Neural cell (in vitro differentiated cells): ENCODE results near the gene PHOSPHO1. TPM values are rescaled to one million over a fixed set of nuclear protein-coding genes. Genes with fewer than 3 reads are reported as not detected.

ENCODE experiments used
- H2AFZ ChIP-seq: fragments of 200-600, 300-800 bp; sonication (generic), shearing (Covaris generic); 2 replicates; pipeline ENCODE4 v1.6.0; 2014; ENCODE audit warnings: low read depth, mild to moderate bottlenecking, antibody characterized with exemption, low read length, moderate library complexity
- H3F3A ChIP-seq: fragments of 200-600 bp; shearing (Covaris generic); 2 replicates; pipeline ENCODE4 v1.6.1; 2016; ENCODE audit warnings: mild to moderate bottlenecking, moderate library complexity, mixed read lengths, antibody characterized with exemption, low read length; ENCODE audit not compliant: insufficient read depth, poor library complexity, severe bottlenecking
- H3K27ac ChIP-seq: fragments of 200-600, 300-800 bp; sonication (generic), shearing (Covaris generic); 2 replicates; pipeline ENCODE4 v1.5.1; 2014; ENCODE audit warnings: mild to moderate bottlenecking, low read length, moderate library complexity
- H3K27me3 ChIP-seq: fragments of 300-800, 200-600 bp; sonication (generic), shearing (Covaris generic); 2 replicates; pipeline ENCODE4 v1.6.0; 2014; ENCODE audit warnings: mild to moderate bottlenecking, low read depth, low read length, moderate library complexity; ENCODE audit not compliant: insufficient read depth
- H3K36me3 ChIP-seq: fragments of 300-800, 200-600 bp; sonication (generic), shearing (Covaris generic); 2 replicates; pipeline ENCODE4 v1.5.1; 2014; ENCODE audit warnings: mild to moderate bottlenecking, antibody characterized with exemption, low read length, moderate library complexity; ENCODE audit not compliant: insufficient read depth
- H3K4me2 ChIP-seq: fragments of 300-800, 200-600 bp; sonication (generic), shearing (Covaris generic); 2 replicates; pipeline ENCODE4 v1.6.0; 2014; ENCODE audit warnings: mild to moderate bottlenecking, low read length
- H3K4me3 ChIP-seq: fragments of 300-800, 200-600 bp; sonication (generic), shearing (Covaris generic); 2 replicates; pipeline ENCODE4 v1.5.1; 2014; ENCODE audit warnings: mild to moderate bottlenecking, low read length, moderate library complexity
- H3K79me2 ChIP-seq: fragments of 200-600 bp; shearing (Covaris generic); replicated peaks from 2 replicates; pipeline ENCODE4 v1.6.0; 2014; ENCODE audit warnings: mild to moderate bottlenecking, low read length, moderate library complexity; ENCODE audit not compliant: insufficient read depth
- H3K9ac ChIP-seq: fragments of 300-800, 200-600 bp; sonication (generic), shearing (Covaris generic); 2 replicates; pipeline ENCODE4 v1.6.1; 2016; ENCODE audit warnings: mild to moderate bottlenecking, low read length, mixed read lengths
- H3K9me2 ChIP-seq: fragments of 200-600 bp; shearing (Covaris generic); 2 replicates; pipeline ENCODE4 v1.6.1; 2016; ENCODE audit warnings: mild to moderate bottlenecking, low read length, mixed read lengths; ENCODE audit not compliant: insufficient read depth
- H3K9me3 ChIP-seq: fragments of 200-600, 300-800 bp; sonication (generic), shearing (Covaris generic); 2 replicates; pipeline ENCODE4 v1.6.1; 2016; ENCODE audit warnings: mild to moderate bottlenecking, mixed run types, low read length, moderate library complexity, mixed read lengths
- H4K20me1 ChIP-seq: fragments of 200-600 bp; shearing (Covaris generic); 2 replicates; pipeline ENCODE4 v1.6.1; 2016; ENCODE audit warnings: mild to moderate bottlenecking, mixed run types; ENCODE audit not compliant: insufficient read depth
- CTCF ChIP-seq: fragments of 450-650 bp; IDR thresholded peaks from 2 replicates; pipeline ENCODE4 v1.5.1; 2014; ENCODE audit warnings: antibody characterized with exemption, mild to moderate bottlenecking, moderate library complexity; ENCODE audit not compliant: poor library complexity, severe bottlenecking
- EP300 ChIP-seq: fragments of 450-650 bp; conservative IDR thresholded peaks from 2 replicates; pipeline ENCODE4 v1.6.1; 2014; ENCODE audit warnings: antibody characterized with exemption, mild to moderate bottlenecking, moderate library complexity; ENCODE audit not compliant: poor library complexity, severe bottlenecking
- EZH2 ChIP-seq: fragments of 200-600, 300-800 bp; shearing (Covaris generic), sonication (generic); IDR thresholded peaks from 2 replicates; pipeline ENCODE4 v1.6.1; 2014; ENCODE audit warnings: antibody characterized with exemption, low read length, borderline replicate concordance, mild to moderate bottlenecking; ENCODE audit not compliant: insufficient read depth, poor library complexity, severe bottlenecking
- MXI1 ChIP-seq: fragments of 450-650 bp; conservative IDR thresholded peaks from 2 replicates; pipeline ENCODE4 v1.6.1; 2014; ENCODE audit warnings: antibody characterized with exemption, mild to moderate bottlenecking; ENCODE audit not compliant: poor library complexity, severe bottlenecking
- POLR2AphosphoS5 ChIP-seq: IDR thresholded peaks from 2 replicates; pipeline ENCODE4 v1.6.1; 2012
- RAD21 ChIP-seq: fragments of 450-650 bp; conservative IDR thresholded peaks from 2 replicates; pipeline ENCODE4 v1.6.1; 2014; ENCODE audit warnings: antibody characterized with exemption, mild to moderate bottlenecking, moderate library complexity
- REST ChIP-seq: IDR thresholded peaks from 2 replicates; pipeline ENCODE4 v1.6.1; 2012; ENCODE audit warnings: borderline replicate concordance
- SMC3 ChIP-seq: fragments of 450-650 bp; conservative IDR thresholded peaks from 2 replicates; pipeline ENCODE4 v1.6.1; 2014; ENCODE audit warnings: antibody characterized with exemption, mild to moderate bottlenecking, moderate library complexity; ENCODE audit not compliant: poor library complexity
- TAF1 ChIP-seq: IDR thresholded peaks from 2 replicates; pipeline ENCODE4 v1.6.1; 2012; ENCODE audit warnings: low read depth
- polyA plus RNA-seq: library from polyadenylated mRNA; depleted of rRNA; stranded (reverse); fragments of >200 nt; gene quantifications from 2 replicates; pipeline ENCODE4 v1.2.3, GENCODE V29; 2014

The PHOSPHO1 gene
- polyA plus RNA-seq, 1 donor from 2014 or later, result not detected

GRCh38 chr17:49183801-49184200 lies 46.8 kb downstream of the PHOSPHO1 start:
- TF ChIP-seq MXI1 (no peak), RAD21 (no peak), EP300 (no peak), SMC3 (no peak), REST (no peak), CTCF (no peak), TAF1 (no peak), POLR2AphosphoS5 (no peak), EZH2 (no peak)
- H3K9me3 ChIP-seq, result no peaks in the 10 kb centered on the region

GRCh38 chr17:49183341-49183740 lies 47.2 kb downstream of the PHOSPHO1 start:
- Histone ChIP-seq H3K27ac (no peak overlapping the region), H3K79me2 (no peaks in the 10 kb centered on the region), H3K9me2 (no peaks in the 10 kb centered on the region), H3K36me3 (no peaks in the 10 kb centered on the region), H3K27me3 (no peaks in the 10 kb centered on the region), H3K4me3 (no peak overlapping the region), H3K4me2 (no peak overlapping the region), H2AFZ (no peak overlapping the region), H3F3A (no peaks in the 10 kb centered on the region), H3K9me3 (no peaks in the 10 kb centered on the region), H4K20me1 (no peaks in the 10 kb centered on the region), H3K9ac (no peak overlapping the region)
- TF ChIP-seq RAD21, result no peak

More at GRCh38 chr17:49183801-49184200, 46.8 kb downstream of the PHOSPHO1 start:
- Histone ChIP-seq H3K36me3 (no peaks in the 10 kb centered on the region), H3K4me2 (no peak overlapping the region), H3K27me3 (no peaks in the 10 kb centered on the region), H3K9me2 (no peaks in the 10 kb centered on the region), H3F3A (no peaks in the 10 kb centered on the region), H3K9ac (no peak overlapping the region), H3K27ac (no peak overlapping the region), H2AFZ (no peak overlapping the region), H4K20me1 (no peaks in the 10 kb centered on the region), H3K79me2 (no peaks in the 10 kb centered on the region), H3K4me3 (no peak overlapping the region)

- Histone ChIP-seq H3K9ac (no peak overlapping the region), H3K9me2 (no peaks in the 10 kb centered on the region), H3K9me3 (no peaks in the 10 kb centered on the region), H4K20me1 (no peaks in the 10 kb centered on the region), H3K27me3 (no peaks in the 10 kb centered on the region), H3K4me3 (no peak overlapping the region), H3F3A (no peaks in the 10 kb centered on the region), H3K79me2 (no peaks in the 10 kb centered on the region), H2AFZ (no peak overlapping the region), H3K27ac (no peak overlapping the region), H3K36me3 (no peaks in the 10 kb centered on the region), H3K4me2 (no peak overlapping the region)
- no peak for TF ChIP-seq SMC3
- TF ChIP-seq EZH2, result no peak
- TF ChIP-seq REST, result no peak
- no peak for TF ChIP-seq RAD21
- TF ChIP-seq TAF1, result no peak
- TF ChIP-seq EP300, result no peak
- no peak for TF ChIP-seq CTCF
- TF ChIP-seq POLR2AphosphoS5, result no peak
- TF ChIP-seq MXI1, result no peak
Measured at GRCh38 chr17:49180998-49181635, 49.5 kb downstream of the PHOSPHO1 start.
